ENCODE results near the gene UNC13D.
A peak's percentile ranks its signal among the peaks of the same experiment; 100 is the strongest.

UNC13D gene

GRCh38 chr17:75791254-75791653 is 53.0 kb downstream of the UNC13D start:
- DNase-seq: no peak

GRCh38 chr17:75785016-75785890 is 59.0 kb downstream of the UNC13D start:
- peak; percentile 97 for DNase-seq

GRCh38 chr17:75784473-75785015 is 59.7 kb downstream of the UNC13D start, which contains the start of gene UNK:
UNK (plus strand) TSS chr17:75784806; CDS start chr17:75784881, 75 bp downstream.
- peak; percentile 99 for DNase-seq

- no peak for DNase-seq
Observed at GRCh38 chr17:75783803-75784472, 60.3 kb downstream of the UNC13D start.

GRCh38 chr17:75783069-75783783 is 61.0 kb downstream of the UNC13D start:
- DNase-seq: no peak

- DNase-seq: no peak
Observed at GRCh38 chr17:75779987-75780889, 64.0 kb downstream of the UNC13D start.

GRCh38 chr17:75779250-75779986 is 64.8 kb downstream of the UNC13D start:
- DNase-seq: peak; percentile 99

- DNase-seq: no peak
Observed at GRCh38 chr17:75778861-75779249, 65.3 kb downstream of the UNC13D start.

- peak; percentile 36 for DNase-seq
Observed at GRCh38 chr17:75778066-75778860, 65.9 kb downstream of the UNC13D start.

- DNase-seq: no peak
Observed at GRCh38 chr17:75777296-75777922, 66.8 kb downstream of the UNC13D start.

All from femur (tissue), 1 donor.